WTC11 (cell line): Measurements from ENCODE around the gene ZNF592. TPM values are rescaled to one million over a fixed set of nuclear protein-coding genes. Genes with fewer than 3 reads are reported as not detected.

Source experiments
- ATAC-seq: fragments of 200-7000 bp; cut with Tn5 transposase; 2 replicates; pipeline ENCODE4 v1.10.0; 2021; ENCODE audit warnings: mild to moderate bottlenecking, moderate library complexity
- CTCF ChIA-PET: fragments of 300-600 bp; sonication (Branson Sonifier 250); formaldehyde crosslinking; loops from one replicate; lab custom pipeline; 2021; ENCODE audit warnings: antibody characterized with exemption; lab: Charles Lee
- POLR2A ChIA-PET: fragments of 350-600 bp; sonication (Branson Sonifier 250); formaldehyde crosslinking; loops from one replicate; lab custom pipeline; 2021; ENCODE audit warnings: antibody characterized with exemption; lab: Charles Lee
- DNase-seq: peaks from one replicate; pipeline ENCODE4 v3.0.0; 2021; ENCODE audit warnings: low spot score
- H3K27ac Mint-ChIP-seq: 2 replicates; pipeline ENCODE4 v1.8.0; 2021; ENCODE audit warnings: mixed read lengths
- H3K27me3 Mint-ChIP-seq: 2 replicates; pipeline ENCODE4 v1.8.0; 2021; ENCODE audit warnings: low read depth, mild to moderate bottlenecking, moderate library complexity, mixed read lengths
- H3K36me3 Mint-ChIP-seq: 2 replicates; pipeline ENCODE4 v1.8.0; 2021; ENCODE audit warnings: mixed read lengths
- H3K4me1 Mint-ChIP-seq: 2 replicates; pipeline ENCODE4 v1.8.0; 2022; ENCODE audit warnings: mixed read lengths
- H3K4me3 Mint-ChIP-seq: 2 replicates; pipeline ENCODE4 v1.8.0; 2021; ENCODE audit warnings: mild to moderate bottlenecking, moderate library complexity, mixed read lengths
- H3K9me3 Mint-ChIP-seq: 2 replicates; pipeline ENCODE4 v1.8.0; 2021; ENCODE audit warnings: mixed read lengths
- CREM ChIP-seq: sonication (generic); formaldehyde crosslinking; IDR thresholded peaks from 2 replicates; pipeline ENCODE4 v1.8.1; 2022; ENCODE audit warnings: mild to moderate bottlenecking, missing genetic modification reagents, moderate library complexity
- E2F5 ChIP-seq: sonication (generic); formaldehyde crosslinking; IDR thresholded peaks from 2 replicates; pipeline ENCODE4 v1.8.1; 2022; ENCODE audit warnings: mild to moderate bottlenecking, moderate library complexity, missing genetic modification reagents
- FOXJ3 ChIP-seq: sonication (generic); formaldehyde crosslinking; IDR thresholded peaks from 2 replicates; pipeline ENCODE4 v1.9.0; 2021; ENCODE audit warnings: missing genetic modification reagents, mild to moderate bottlenecking, borderline replicate concordance
- JUN ChIP-seq: sonication (generic); formaldehyde crosslinking; IDR thresholded peaks from 2 replicates; pipeline ENCODE4 v1.8.0; 2023; ENCODE audit warnings: mild to moderate bottlenecking, missing genetic modification reagents
- NFE2L1 ChIP-seq: sonication (generic); formaldehyde crosslinking; IDR thresholded peaks from 2 replicates; pipeline ENCODE4 v1.8.1; 2023; ENCODE audit warnings: missing genetic modification reagents
- NR1H2 ChIP-seq: sonication (generic); formaldehyde crosslinking; IDR thresholded peaks from 2 replicates; pipeline ENCODE4 v1.9.0; 2021; ENCODE audit warnings: mild to moderate bottlenecking, moderate library complexity, missing genetic modification reagents
- NR3C1 ChIP-seq: sonication (generic); formaldehyde crosslinking; conservative IDR thresholded peaks from 2 replicates; pipeline ENCODE4 v1.8.1; 2023; ENCODE audit warnings: low read depth, mild to moderate bottlenecking, missing genetic modification reagents
- OVOL2 ChIP-seq: fragments of 250-450 bp; sonication (Bioruptor Pico); IDR thresholded peaks from 2 replicates; pipeline ENCODE4 v1.9.0; 2021; ENCODE audit warnings: mild to moderate bottlenecking, borderline replicate concordance
- SMAD4 ChIP-seq: sonication (generic); formaldehyde crosslinking; IDR thresholded peaks from 2 replicates; pipeline ENCODE4 v1.8.0; 2022; ENCODE audit warnings: mild to moderate bottlenecking, missing genetic modification reagents
- TCF7 ChIP-seq: sonication (generic); formaldehyde crosslinking; IDR thresholded peaks from 2 replicates; pipeline ENCODE4 v1.8.0; 2022; ENCODE audit warnings: mild to moderate bottlenecking, low read depth, missing genetic modification reagents, moderate library complexity
- TEAD4 ChIP-seq: sonication (generic); formaldehyde crosslinking; IDR thresholded peaks from 2 replicates; pipeline ENCODE4 v1.8.0; 2022; ENCODE audit warnings: mild to moderate bottlenecking, missing genetic modification reagents
- ZNF232 ChIP-seq: sonication (generic); formaldehyde crosslinking; IDR thresholded peaks from 2 replicates; pipeline ENCODE4 v1.8.0; 2022; ENCODE audit warnings: mild to moderate bottlenecking, missing genetic modification reagents
- ZNF263 ChIP-seq: sonication (generic); formaldehyde crosslinking; IDR thresholded peaks from 2 replicates; pipeline ENCODE4 v1.8.1; 2022; ENCODE audit warnings: low read depth, mild to moderate bottlenecking, moderate library complexity, missing genetic modification reagents
- ZNF423 ChIP-seq: fragments of 250-450 bp; sonication (Bioruptor Pico); IDR thresholded peaks from 2 replicates; pipeline ENCODE4 v2.1.2; 2022; ENCODE audit warnings: mild to moderate bottlenecking, moderate library complexity
- total RNA-seq: library from RNA; stranded (reverse); gene quantifications from 3 replicates; pipeline ENCODE4 v1.2.3, GENCODE V29; 2021
- TF ChIP-seq, protein P1 (sequence below): sonication (generic); formaldehyde crosslinking; IDR thresholded peaks from 2 replicates; pipeline ENCODE4 v1.8.0; 2022; ENCODE audit warnings: missing genetic modification reagents
- TF ChIP-seq, protein P2 (sequence below): fragments of 250-450 bp; sonication (Bioruptor Pico); IDR thresholded peaks from 2 replicates; pipeline ENCODE4 v1.9.0; 2021; ENCODE audit warnings: mild to moderate bottlenecking, borderline replicate concordance
- TF ChIP-seq, protein P3 (sequence below): sonication (generic); formaldehyde crosslinking; IDR thresholded peaks from 2 replicates; pipeline ENCODE4 v1.8.0; 2022; ENCODE audit warnings: mild to moderate bottlenecking, missing genetic modification reagents
- TF ChIP-seq, protein P4 (sequence below): sonication (generic); formaldehyde crosslinking; IDR thresholded peaks from 2 replicates; pipeline ENCODE4 v1.8.0; 2023; ENCODE audit warnings: missing genetic modification reagents

The ZNF592 gene
- total RNA-seq, 1 experiment from 2014 or later: 28.0 TPM

GRCh38 chr15:84800365-84800806 is 52.0 kb downstream of the ZNF592 start:
- H3K36me3 Mint-ChIP-seq: peaks cover 15% of the 10 kb centered on the region
- ATAC-seq: no peak
- H3K9me3 Mint-ChIP-seq: no peaks in the 10 kb centered on the region
- H3K27ac Mint-ChIP-seq: no peak overlapping the region
- H3K4me3 Mint-ChIP-seq: no peak overlapping the region
- ChIA-PET POLR2A (no interaction called here), CTCF (no interaction called here)
- TF ChIP-seq OVOL2 (CRISPR knock-in tag): no peak
- TF ChIP-seq SMAD4 (CRISPR knock-in tag): no peak
- no peak for TF ChIP-seq ZNF423 (CRISPR knock-in tag)
- TF ChIP-seq, protein P1, sequence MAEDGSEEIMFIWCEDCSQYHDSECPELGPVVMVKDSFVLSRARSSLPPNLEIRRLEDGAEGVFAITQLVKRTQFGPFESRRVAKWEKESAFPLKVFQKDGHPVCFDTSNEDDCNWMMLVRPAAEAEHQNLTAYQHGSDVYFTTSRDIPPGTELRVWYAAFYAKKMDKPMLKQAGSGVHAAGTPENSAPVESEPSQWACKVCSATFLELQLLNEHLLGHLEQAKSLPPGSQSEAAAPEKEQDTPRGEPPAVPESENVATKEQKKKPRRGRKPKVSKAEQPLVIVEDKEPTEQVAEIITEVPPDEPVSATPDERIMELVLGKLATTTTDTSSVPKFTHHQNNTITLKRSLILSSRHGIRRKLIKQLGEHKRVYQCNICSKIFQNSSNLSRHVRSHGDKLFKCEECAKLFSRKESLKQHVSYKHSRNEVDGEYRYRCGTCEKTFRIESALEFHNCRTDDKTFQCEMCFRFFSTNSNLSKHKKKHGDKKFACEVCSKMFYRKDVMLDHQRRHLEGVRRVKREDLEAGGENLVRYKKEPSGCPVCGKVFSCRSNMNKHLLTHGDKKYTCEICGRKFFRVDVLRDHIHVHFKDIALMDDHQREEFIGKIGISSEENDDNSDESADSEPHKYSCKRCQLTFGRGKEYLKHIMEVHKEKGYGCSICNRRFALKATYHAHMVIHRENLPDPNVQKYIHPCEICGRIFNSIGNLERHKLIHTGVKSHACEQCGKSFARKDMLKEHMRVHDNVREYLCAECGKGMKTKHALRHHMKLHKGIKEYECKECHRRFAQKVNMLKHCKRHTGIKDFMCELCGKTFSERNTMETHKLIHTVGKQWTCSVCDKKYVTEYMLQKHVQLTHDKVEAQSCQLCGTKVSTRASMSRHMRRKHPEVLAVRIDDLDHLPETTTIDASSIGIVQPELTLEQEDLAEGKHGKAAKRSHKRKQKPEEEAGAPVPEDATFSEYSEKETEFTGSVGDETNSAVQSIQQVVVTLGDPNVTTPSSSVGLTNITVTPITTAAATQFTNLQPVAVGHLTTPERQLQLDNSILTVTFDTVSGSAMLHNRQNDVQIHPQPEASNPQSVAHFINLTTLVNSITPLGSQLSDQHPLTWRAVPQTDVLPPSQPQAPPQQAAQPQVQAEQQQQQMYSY (CRISPR knock-in tag): no peak
- TF ChIP-seq CREM: no peak
- TF ChIP-seq JUN: no peak
- TF ChIP-seq, protein P2, sequence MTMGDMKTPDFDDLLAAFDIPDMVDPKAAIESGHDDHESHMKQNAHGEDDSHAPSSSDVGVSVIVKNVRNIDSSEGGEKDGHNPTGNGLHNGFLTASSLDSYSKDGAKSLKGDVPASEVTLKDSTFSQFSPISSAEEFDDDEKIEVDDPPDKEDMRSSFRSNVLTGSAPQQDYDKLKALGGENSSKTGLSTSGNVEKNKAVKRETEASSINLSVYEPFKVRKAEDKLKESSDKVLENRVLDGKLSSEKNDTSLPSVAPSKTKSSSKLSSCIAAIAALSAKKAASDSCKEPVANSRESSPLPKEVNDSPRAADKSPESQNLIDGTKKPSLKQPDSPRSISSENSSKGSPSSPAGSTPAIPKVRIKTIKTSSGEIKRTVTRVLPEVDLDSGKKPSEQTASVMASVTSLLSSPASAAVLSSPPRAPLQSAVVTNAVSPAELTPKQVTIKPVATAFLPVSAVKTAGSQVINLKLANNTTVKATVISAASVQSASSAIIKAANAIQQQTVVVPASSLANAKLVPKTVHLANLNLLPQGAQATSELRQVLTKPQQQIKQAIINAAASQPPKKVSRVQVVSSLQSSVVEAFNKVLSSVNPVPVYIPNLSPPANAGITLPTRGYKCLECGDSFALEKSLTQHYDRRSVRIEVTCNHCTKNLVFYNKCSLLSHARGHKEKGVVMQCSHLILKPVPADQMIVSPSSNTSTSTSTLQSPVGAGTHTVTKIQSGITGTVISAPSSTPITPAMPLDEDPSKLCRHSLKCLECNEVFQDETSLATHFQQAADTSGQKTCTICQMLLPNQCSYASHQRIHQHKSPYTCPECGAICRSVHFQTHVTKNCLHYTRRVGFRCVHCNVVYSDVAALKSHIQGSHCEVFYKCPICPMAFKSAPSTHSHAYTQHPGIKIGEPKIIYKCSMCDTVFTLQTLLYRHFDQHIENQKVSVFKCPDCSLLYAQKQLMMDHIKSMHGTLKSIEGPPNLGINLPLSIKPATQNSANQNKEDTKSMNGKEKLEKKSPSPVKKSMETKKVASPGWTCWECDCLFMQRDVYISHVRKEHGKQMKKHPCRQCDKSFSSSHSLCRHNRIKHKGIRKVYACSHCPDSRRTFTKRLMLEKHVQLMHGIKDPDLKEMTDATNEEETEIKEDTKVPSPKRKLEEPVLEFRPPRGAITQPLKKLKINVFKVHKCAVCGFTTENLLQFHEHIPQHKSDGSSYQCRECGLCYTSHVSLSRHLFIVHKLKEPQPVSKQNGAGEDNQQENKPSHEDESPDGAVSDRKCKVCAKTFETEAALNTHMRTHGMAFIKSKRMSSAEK (CRISPR knock-in tag): no peak
- no peak for TF ChIP-seq FOXJ3 (CRISPR knock-in tag)
- TF ChIP-seq TCF7 (CRISPR knock-in tag): no peak
- no peak for TF ChIP-seq ZNF263 (CRISPR knock-in tag)
- TF ChIP-seq, protein P3, sequence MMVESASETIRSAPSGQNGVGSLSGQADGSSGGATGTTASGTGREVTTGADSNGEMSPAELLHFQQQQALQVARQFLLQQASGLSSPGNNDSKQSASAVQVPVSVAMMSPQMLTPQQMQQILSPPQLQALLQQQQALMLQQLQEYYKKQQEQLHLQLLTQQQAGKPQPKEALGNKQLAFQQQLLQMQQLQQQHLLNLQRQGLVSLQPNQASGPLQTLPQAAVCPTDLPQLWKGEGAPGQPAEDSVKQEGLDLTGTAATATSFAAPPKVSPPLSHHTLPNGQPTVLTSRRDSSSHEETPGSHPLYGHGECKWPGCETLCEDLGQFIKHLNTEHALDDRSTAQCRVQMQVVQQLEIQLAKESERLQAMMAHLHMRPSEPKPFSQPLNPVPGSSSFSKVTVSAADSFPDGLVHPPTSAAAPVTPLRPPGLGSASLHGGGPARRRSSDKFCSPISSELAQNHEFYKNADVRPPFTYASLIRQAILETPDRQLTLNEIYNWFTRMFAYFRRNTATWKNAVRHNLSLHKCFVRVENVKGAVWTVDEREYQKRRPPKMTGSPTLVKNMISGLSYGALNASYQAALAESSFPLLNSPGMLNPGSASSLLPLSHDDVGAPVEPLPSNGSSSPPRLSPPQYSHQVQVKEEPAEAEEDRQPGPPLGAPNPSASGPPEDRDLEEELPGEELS (CRISPR knock-in tag): no peak
- TF ChIP-seq E2F5 (CRISPR knock-in tag): no peak
- TF ChIP-seq, protein P4, sequence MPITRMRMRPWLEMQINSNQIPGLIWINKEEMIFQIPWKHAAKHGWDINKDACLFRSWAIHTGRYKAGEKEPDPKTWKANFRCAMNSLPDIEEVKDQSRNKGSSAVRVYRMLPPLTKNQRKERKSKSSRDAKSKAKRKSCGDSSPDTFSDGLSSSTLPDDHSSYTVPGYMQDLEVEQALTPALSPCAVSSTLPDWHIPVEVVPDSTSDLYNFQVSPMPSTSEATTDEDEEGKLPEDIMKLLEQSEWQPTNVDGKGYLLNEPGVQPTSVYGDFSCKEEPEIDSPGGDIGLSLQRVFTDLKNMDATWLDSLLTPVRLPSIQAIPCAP (CRISPR knock-in tag): no peak
- no peak for TF ChIP-seq NFE2L1 (CRISPR knock-in tag)
- TF ChIP-seq NR1H2: no peak
- TF ChIP-seq NR3C1: no peak
- TF ChIP-seq TEAD4: no peak
- no peak for TF ChIP-seq ZNF232 (CRISPR knock-in tag)
- no peaks in the 10 kb centered on the region for H3K4me1 Mint-ChIP-seq
- no peaks in the 10 kb centered on the region for H3K27me3 Mint-ChIP-seq
- DNase-seq: no peak
